OCI-M1 (cell line): ENCODE measurements around the gene CRABP1.
"Not testable (repeated sequence)": the region's sequence is repeated elsewhere in the genome, so short reads cannot be mapped to it uniquely, and the experiment has no call there.

Source experiments
- DNase-seq: peaks from one replicate; lab custom pipeline; 2025; lab: John Stamatoyannopoulos, UW

CRABP1 gene

DNA sequence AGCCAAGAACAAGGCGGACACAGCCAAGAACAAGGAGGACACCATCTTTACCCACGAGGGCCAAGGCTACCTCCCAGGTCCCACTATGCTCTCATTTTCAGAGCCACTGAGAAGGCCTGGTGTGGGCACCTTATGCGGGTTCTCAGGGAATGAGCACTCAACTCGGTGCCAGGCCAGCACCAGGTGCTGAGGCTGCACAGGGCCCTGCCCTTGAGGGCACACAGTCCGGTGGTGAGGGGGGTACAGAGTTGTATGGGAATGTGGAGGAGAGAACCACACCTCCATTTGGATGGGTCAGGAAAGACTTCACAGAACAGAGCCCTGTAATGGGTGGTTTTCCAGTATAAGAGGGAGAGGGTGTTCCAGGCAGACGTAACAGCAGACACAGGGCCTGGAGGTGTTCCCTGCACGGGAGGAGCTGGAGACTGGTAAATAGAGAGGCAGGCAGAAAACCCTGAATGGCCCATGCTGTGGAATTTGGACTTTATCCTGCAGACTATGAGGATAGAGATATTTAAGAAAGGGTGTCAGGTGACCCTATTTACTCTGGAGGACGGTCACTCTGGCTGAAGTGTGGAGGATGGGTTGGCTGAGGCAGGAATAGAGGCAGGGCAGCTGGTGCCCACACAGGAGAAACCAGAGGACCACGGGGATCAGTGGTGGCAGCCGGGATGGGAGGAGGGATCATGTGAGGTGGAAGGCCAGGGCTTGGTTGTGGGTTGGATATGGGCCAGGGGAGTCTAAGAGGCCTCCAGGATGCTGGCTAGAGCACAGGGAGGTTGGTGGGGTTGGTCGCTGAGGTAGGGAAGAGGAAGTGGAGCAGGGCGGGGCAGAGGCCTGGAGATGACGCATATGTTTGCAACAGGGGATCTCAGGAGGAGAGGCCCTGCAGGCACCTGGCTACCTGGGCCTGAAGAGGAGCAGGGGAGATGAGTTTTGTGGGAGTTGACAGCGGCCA, 34.6 kb downstream of the CRABP1 start:
- peak; percentile 68 for DNase-seq

DNA sequence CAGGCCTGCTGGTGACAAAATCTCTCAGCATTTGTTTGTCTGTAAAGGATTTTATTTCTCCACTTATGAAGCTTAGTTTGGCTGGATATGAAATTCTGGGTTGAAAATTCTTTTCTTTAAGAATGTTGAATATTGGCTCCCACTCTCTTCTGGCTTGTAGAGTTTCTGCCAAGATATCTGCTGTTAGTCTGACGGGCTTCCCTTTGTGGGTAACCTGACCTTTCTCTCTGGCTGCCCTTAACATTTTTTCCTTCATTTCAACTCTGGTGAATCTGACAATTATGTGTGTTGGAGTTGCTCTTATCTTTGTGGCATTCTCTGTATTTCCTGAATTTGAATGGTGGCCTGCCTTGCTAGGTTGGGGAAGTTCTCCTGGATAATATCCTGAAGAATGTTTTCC, 40.0 kb downstream of the CRABP1 start:
- not testable (repeated sequence) for DNase-seq

DNA sequence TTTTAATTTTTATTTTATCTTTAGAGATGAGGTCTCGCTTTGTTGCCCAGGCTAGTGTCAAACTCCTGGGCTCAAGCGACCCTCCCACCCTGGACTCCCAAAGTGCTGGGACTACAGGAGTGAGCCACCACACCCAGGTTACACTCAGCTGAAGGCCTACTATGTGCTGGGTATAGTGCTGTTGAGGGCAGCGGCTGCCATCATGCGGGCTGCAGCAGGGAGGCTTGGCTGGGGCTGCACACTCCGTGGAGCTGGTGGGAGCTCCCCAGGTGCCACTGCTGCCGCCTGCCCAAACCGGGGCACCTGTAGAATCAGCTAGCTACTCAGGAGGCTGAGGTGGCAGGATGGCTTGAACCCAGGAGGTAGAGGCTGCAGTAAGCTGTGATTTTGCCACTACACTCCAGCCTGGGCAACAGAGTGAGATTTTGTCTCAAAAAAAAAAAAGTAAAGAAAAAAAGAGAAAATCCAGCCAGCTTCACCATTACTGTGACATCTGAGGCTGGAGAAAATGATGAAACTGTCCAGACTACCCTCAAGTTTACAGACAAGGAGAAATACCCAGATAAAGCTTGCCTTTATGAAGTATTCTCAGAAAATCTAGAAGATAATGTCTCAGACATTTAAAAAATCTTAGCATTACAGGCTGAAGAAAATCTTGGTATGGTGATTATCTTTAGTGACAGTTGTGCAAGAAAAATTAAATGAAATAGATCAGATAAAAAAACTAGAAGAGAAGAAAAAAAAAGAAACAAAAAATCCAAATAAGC, 42.1 kb downstream of the CRABP1 start:
- no peak for DNase-seq

DNA sequence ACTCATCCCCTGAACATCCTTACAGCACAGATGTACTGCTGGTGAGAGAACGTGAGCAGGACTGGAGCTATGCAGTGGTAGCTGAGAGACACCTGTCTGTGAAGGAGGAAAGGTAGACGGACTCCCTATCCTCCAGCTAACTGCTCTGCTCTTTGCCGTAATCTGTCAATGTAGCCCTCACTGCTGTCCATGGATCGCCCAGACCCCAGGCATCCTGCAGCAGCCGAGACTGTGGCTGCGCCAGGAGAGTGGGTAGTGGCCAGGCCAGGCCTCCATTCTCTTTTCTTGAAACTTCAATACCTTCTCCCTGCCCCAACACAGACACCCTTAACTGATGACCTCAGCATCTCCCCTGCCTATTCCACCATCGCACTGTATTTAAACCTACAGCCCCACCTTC, 44.5 kb downstream of the CRABP1 start:
- no peak for DNase-seq

DNA sequence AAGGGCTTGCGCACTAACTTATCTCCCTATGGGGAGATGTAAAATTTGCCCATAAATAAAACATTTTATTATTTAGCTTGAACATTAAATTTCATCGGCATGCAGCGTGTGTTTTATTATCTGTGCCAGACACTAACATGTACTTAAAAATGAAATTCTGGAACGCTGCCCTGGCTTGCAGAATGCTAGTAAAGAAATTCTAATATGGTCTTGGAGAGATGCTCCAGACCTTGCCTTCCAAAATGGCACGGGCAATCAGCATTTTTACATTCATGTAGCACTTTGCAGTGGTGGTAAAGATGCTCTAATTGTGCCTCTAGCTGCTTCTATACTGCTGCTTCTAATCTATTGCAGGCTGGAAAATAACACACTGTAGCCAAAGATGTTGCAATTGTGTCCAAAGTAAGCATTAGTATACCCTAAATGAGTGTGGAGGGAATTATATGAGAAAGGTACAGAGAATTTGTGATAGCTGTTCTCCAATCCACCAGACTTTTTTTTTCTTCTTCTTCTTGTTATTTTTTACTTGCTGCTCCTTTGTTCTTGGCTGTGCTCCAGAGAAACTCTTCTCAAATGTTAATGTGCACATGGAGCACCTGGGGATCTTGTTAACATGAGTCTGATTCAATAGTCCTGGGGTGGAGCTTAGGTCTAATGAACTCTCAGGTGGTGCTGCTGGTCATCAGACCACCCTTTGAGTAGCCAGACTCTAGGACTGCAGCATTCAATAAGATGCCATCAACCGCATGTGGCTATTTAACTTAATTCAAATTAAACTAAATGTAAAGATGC, 47.3 kb downstream of the CRABP1 start:
- DNase-seq: no peak

DNA sequence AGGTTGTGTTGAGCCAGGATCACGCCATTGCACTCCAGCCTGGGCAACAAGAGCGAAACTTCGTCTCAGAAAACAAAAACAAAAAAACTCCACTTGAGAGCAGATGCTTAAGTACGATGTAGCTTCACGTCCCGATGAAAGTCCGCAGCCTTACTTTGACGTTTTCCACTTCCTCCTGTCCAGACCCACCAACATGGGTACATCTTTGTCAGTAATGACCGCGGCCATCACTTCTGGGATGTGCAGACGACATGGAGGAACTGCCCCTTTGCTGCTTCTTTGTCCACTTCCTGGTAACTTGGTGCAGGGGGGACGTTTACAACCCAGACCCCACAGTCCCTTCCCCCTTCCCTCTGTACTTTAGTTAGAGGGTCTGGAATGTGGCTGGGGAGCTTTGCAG, 48.7 kb downstream of the CRABP1 start:
- DNase-seq: no peak

DNA sequence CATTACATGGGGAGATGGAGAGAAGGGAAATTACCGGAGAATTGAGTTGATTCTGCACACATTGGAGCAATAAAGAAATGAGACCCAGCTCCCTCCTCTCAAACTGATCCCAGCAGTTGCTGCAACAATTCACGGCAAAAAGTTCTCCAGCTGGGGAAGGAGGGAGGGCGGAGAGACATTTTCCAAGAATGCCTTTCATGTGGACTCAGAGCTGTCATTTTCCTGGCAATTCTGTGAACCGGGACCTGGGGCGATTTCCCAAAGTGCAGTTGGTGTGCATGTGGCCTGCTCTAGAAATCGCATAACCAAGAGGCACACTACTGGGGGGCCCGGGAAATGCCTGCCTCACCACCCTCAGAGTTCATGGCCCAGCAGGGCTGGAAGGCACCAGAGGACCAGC, 49.2 kb downstream of the CRABP1 start:
- no peak for DNase-seq

DNA sequence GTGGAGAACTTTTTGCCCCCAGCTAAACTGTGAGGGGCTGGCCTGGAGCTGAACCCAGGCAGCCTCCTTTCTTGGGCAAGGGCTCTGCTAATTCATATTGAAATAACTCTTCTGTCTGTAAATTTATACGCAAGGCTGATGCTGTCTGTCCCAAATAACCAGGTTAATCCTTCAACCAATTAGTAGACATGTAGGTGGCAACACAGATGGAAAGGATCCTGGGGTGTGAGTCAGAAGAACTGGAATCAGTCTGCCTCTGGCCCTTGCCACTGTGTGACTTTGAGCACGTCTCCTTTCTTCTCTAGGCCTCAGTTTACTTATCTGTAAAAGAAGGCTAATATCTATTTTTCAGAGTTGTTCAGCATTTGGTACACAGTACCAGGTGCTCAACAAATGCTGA, 49.6 kb downstream of the CRABP1 start:
- DNase-seq: no peak

DNA sequence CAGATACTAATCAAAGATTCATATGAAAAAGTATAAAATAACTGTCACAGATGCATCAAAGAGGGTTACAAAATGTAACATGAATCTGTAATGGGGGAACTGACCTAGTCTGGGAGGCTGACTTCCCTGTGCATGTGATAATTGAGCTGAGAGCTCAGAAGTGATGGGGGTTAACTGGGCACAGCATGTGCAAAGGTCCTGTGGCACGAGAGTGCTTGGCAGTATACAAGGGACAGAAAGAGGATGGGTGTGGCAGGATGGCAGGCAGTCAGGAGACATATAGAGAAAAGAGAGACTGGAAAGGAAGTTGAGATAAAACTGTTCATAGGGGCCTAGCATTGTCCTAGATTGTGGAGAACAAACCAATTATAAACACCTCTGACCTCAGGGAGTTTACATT, 50.1 kb downstream of the CRABP1 start:
- DNase-seq: no peak

DNA sequence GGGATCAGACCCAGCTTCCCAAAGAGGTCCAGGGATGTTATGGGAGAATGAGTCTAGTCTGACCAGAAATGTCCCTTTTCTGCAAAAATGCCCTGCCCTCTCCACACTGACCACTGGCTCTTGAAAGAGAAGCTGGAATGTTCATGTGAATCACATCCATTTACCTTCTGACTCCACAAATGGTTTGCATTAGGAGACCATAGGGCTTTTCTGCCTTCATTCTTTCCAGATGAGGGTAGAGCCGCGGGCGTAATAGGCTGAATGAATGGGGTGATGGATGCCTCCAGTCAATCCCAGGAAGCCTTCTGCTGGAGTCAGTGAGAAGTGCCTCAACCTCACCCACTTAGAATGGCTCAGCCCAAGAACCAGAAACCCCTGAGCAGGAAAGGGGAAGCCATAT, 50.7 kb downstream of the CRABP1 start:
- DNase-seq: no peak

DNA sequence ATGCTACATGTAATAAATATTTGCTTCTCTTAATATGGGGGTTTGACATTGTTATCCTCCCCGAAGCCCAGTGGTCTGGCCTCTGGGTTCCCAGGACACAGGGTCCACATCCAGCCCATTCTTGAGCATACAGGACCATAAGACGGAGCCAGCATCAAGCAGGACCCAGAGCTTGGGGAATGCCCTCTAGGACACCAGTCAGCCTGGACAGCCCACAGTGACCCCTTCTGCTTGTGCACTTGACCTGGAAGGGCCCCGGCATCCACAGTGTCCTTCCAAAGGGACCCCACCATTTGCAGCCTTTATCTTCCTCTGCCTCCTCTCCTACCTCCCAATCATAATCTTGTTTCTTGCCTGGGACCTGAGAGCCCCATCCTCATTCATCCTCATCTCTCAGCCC, 51.6 kb downstream of the CRABP1 start:
- DNase-seq: no peak

DNA sequence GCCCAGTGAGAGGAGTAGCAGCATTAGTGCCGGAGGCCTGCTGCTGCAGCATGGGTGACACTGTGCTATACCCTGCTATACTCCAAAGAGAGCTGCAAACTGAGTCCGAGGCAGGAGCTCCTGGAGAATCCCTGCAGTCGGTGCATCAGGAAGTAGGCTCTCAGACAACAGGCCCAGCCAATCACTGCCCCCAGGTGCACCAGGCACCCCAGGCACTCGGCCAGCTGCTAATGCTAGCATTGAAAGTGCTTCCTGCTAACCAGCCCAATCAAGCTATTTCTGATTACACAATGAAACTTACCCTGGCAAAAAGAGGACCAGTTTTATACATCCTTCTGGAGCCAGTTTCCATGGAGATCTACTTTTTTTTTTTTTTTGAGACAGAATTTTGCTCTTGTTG, 52.3 kb downstream of the CRABP1 start:
- DNase-seq: no peak

DNA sequence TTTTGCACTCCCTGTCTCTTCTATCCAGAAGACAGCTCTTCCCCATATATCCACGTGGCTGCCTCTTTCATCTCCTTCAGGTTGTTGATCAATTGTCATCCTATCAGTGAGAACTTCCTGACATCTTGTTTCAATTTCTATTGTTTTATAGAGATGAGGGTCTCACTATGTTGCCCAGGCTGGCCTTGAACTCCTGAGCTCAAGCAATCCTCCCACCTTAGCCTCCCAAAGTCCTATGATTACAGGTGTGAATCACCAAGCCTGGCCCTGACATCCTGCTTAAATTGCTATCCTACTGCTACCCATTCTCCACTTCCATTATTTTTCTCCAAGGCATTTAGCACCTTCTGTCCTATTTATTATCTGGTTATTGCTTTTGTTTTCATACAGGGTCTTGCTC, 53.0 kb downstream of the CRABP1 start:
- DNase-seq: no peak

DNA sequence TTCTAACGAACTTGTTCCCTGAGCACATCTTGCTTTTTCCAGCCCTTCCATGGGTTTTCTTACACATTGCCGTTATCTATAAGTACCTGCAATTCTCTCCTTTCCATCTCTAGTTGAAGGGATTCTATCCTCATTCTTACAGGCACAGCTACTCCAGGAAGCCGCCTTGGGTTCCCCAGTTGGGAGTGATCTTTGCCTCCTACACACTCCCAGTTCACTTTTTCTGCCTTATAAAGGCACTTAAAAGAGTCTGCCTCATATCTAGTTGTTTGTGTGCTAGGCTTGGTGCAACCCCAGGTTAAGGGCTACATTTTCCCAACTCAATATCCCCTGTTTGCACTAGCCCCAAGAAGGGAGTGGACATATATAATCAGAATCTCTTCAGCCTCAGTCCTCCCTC, 53.9 kb downstream of the CRABP1 start:
- no peak for DNase-seq

DNA sequence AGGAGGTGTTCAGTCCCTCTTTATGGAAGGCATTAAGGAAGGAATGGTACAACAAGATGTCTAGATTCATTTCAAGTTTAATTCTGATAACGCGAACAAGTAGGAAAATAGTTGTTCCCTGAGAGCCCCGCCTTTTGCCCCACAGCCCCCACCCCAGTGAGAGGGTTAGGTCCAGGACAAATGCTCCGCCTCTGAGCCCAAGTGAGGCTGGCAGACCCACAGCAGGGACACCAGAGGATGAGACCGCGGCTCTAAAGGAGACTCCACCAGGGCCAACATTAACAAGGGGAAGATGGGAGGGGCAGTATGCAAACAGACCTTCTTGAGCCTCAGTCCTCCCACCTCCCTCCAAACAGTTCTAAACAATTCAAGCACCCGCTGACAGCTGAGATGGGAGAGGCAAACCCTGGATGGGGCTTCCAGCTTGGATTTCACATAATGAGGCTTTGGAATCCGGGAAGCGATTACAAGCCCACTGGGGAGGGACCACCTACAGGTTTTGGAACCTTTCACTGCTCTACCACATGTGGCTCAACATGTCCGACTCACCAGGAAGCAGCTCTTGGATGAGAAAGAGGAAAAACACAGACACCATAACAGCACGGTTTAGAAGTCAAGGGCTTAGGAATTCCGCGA, 54.9 kb downstream of the CRABP1 start:
- no peak for DNase-seq

DNA sequence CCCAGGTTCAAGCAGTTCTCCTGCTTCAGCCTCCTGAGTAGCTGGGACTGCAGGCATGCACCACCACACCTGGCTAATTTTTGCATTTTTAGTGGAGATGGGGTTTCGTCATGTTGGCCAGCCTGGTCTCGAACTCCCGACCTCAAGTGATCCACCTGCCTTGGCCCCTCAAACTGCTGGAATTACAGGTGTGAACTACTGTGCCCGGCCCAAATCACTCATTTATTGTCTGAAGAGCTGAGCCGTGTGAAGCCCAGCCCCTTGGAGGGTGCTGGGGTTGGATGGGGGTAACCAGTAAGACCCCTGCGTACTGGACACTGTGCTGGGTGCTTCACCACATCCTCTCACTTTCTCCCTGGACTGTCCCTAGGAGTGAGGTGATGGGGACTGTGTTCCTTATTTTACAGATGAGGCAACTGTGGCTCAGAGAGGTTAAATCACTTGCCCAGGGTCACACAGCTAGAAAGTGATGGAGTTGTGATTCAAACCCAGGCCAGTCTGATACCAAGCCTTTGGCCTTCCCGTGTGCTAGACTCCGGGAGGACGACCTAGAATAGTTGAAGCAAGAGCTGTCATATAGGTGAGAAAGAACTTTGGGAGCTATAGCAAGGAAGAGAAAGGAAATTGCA, 56.1 kb downstream of the CRABP1 start:
- no peak for DNase-seq

DNA sequence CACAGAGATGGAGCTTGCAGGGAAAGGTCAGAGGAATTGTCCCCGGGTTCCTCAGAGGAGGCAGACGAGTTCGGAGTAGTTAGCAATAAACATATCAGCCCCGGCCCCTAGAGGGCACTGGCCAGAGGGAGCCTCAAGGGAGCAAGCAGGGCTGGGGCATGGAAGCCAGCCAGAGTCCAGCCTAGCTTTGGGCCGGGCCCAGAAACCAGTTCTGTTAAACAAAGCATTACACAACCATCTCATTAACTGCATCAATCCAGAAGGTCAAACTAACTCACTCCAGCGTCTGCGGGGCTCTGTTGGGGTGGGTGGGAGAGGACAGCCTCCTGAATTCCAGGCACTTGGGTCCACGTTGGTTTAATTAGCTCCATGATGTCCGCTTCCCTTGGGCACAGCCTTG, 56.8 kb downstream of the CRABP1 start:
- DNase-seq: peak; percentile 6

DNA sequence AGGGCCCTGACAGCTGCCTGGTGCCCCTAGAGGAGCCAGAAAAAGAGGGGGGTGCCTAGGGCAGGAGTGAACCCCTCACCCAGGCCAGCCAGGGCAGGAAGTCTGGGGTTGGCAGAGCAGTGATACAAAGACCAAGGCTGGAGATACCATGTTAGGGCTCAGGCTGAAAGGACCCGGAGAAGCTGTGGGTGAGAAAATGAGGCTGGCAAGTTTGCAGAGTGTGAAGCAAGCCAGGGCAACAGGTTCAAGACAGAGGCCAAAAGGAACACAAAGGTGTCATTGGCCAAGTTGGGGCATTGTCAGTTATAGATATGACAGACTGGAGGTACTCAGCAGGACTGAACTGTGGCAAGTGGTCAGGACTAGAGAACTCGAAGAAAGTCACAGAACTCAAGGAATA, 57.2 kb downstream of the CRABP1 start:
- no peak for DNase-seq
